ENCODE results near the gene CEP85L. TPM values are rescaled to one million over a fixed set of nuclear protein-coding genes. Genes with fewer than 3 reads are reported as not detected.

Gene CEP85L
- total RNA-seq, 1 donor from 2014 or later = 22.2 TPM

- Mint-ChIP-seq H3K27me3 (ENCODE audit: unreplicated experiment) (peaks cover 9% of the 10 kb centered on the region), H3K4me1 (ENCODE audit: unreplicated experiment) (peaks cover 4% of the 10 kb centered on the region), H3K4me3 (ENCODE audit: unreplicated experiment) (no peak overlapping the region), H3K9me3 (ENCODE audit: unreplicated experiment) (no peaks in the 10 kb centered on the region), H3K27ac (ENCODE audit: unreplicated experiment) (no peak overlapping the region), H3K36me3 (ENCODE audit: low read depth, unreplicated experiment) (no peaks in the 10 kb centered on the region)
- DNase-seq (ENCODE audit: low spot score) = no peak
- TF ChIP-seq CTCF (IDR thresholded peaks at IDR 0.05; ENCODE audit: unreplicated experiment) = no peak
Observed at GRCh38 chr6:118648866-118649554, 2.4 kb downstream of the CEP85L start.

GRCh38 chr6:118646977-118647376, 4.4 kb downstream of the CEP85L start:
- DNase-seq (ENCODE audit: low spot score) = no peak
- Mint-ChIP-seq H3K4me1 (ENCODE audit: unreplicated experiment) (no peaks in the 10 kb centered on the region), H3K36me3 (ENCODE audit: low read depth, unreplicated experiment) (no peaks in the 10 kb centered on the region), H3K27me3 (ENCODE audit: unreplicated experiment) (peaks cover 5% of the 10 kb centered on the region), H3K9me3 (ENCODE audit: unreplicated experiment) (no peaks in the 10 kb centered on the region), H3K27ac (ENCODE audit: unreplicated experiment) (no peak overlapping the region), H3K4me3 (ENCODE audit: unreplicated experiment) (no peak overlapping the region)
- no peak for TF ChIP-seq CTCF (IDR thresholded peaks at IDR 0.05; ENCODE audit: unreplicated experiment)

- H3K27ac Mint-ChIP-seq (ENCODE audit: unreplicated experiment) = no peak overlapping the region
- H3K27me3 Mint-ChIP-seq (ENCODE audit: unreplicated experiment) = peaks cover 4% of the 10 kb centered on the region
Observed at GRCh38 chr6:118645395-118645794, 6.0 kb downstream of the CEP85L start.

GRCh38 chr6:118644007-118644406, 7.4 kb downstream of the CEP85L start:
- DNase-seq (ENCODE audit: low spot score) = no peak
- Mint-ChIP-seq H3K4me1 (ENCODE audit: unreplicated experiment) (no peaks in the 10 kb centered on the region), H3K4me3 (ENCODE audit: unreplicated experiment) (no peak overlapping the region), H3K9me3 (ENCODE audit: unreplicated experiment) (no peaks in the 10 kb centered on the region), H3K27ac (ENCODE audit: unreplicated experiment) (no peak overlapping the region), H3K27me3 (ENCODE audit: unreplicated experiment) (no peaks in the 10 kb centered on the region), H3K36me3 (ENCODE audit: low read depth, unreplicated experiment) (no peaks in the 10 kb centered on the region)
- no peak for TF ChIP-seq CTCF (IDR thresholded peaks at IDR 0.05; ENCODE audit: unreplicated experiment)

More at GRCh38 chr6:118645395-118645794, 6.0 kb downstream of the CEP85L start:
- no peaks in the 10 kb centered on the region for H3K36me3 Mint-ChIP-seq (ENCODE audit: low read depth, unreplicated experiment)
- H3K9me3 Mint-ChIP-seq (ENCODE audit: unreplicated experiment) = no peaks in the 10 kb centered on the region
- H3K4me1 Mint-ChIP-seq (ENCODE audit: unreplicated experiment) = no peaks in the 10 kb centered on the region
- H3K4me3 Mint-ChIP-seq (ENCODE audit: unreplicated experiment) = no peak overlapping the region
- DNase-seq (ENCODE audit: low spot score) = no peak
- no peak for TF ChIP-seq CTCF (IDR thresholded peaks at IDR 0.05; ENCODE audit: unreplicated experiment)

GRCh38 chr6:118641042-118641441, 10.3 kb downstream of the CEP85L start:
- Mint-ChIP-seq H3K4me1 (ENCODE audit: unreplicated experiment) (no peaks in the 10 kb centered on the region), H3K36me3 (ENCODE audit: low read depth, unreplicated experiment) (no peaks in the 10 kb centered on the region), H3K27ac (ENCODE audit: unreplicated experiment) (no peak overlapping the region), H3K9me3 (ENCODE audit: unreplicated experiment) (no peaks in the 10 kb centered on the region), H3K27me3 (ENCODE audit: unreplicated experiment) (no peaks in the 10 kb centered on the region), H3K4me3 (ENCODE audit: unreplicated experiment) (no peak overlapping the region)
- no peak for DNase-seq (ENCODE audit: low spot score)
- no peak for TF ChIP-seq CTCF (IDR thresholded peaks at IDR 0.05; ENCODE audit: unreplicated experiment)
